ENCODE results near the gene ZFYVE9.
"Not testable (repeated sequence)": the region's sequence is repeated elsewhere in the genome, so short reads cannot be mapped to it uniquely, and the experiment has no call there.

The ZFYVE9 gene

DNA sequence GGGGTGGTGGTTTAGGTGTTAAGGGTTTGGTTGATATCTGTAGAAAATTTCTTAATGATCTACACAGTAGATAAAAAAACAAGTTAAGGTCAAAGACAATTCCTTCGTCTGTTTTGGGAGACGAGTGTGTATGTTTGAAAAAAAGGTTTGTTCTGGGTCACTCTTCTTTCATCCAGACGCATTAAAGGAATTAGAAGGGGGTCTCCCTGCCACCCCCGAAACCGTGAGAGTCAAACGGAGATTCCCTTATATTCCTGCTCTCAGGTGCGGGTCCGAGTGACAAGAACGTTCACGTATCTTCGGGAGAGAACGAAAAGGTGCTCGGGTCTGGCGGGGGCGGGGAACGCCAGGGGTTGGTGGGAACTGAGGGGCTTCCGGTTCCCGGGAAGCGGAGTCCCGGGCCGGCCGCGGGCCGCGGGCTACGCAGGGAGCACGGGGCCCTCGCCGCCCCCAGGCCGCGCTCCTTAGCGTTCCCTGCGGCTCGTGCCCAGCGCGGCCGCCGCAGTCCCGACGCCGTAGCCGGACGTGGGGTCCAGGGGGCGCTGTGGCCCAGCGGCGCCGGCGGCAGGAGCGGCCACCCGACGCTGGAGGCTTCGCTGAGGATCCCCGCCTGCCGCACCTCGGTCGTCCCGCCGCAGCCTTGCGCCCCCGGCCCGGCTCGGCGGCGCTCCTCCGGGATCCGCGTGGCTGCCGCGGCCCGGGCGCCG, at the start of gene ZFYVE9:
Gene ZFYVE9, plus strand, starts transcription at position 577 of the 707 bp plus-strand sequence. CDS start 91,118 bp downstream, outside the sequence.
- TF ChIP-seq JUND (IDR thresholded peaks at IDR 0.05; ENCODE audit: low read depth): no peak
- peak; percentile 50 to 74 for DNase-seq (ENCODE audit: low read depth in 1 of 2, low spot score in 1 of 2)
- in situ Hi-C loops (cut with HindIII; ENCODE audit: low pct_unique_long_range_greater_than_20kb, low sequenced_read_pairs): no loop called here

- in situ Hi-C loops (cut with HindIII; ENCODE audit: low pct_unique_long_range_greater_than_20kb, low sequenced_read_pairs): not testable (repeated sequence)
These were observed 47.6 kb upstream of the ZFYVE9 start for GRCh38 chr1:52094300-52094699.

GRCh38 chr1:52096216-52096615, 45.7 kb upstream of the ZFYVE9 start:
- in situ Hi-C loops (cut with HindIII; ENCODE audit: low pct_unique_long_range_greater_than_20kb, low sequenced_read_pairs): no loop called here
- DNase-seq (ENCODE audit: low read depth in 1 of 2, low spot score in 1 of 2): no peak
- TF ChIP-seq JUND (IDR thresholded peaks at IDR 0.05; ENCODE audit: low read depth): no peak

More at GRCh38 chr1:52094300-52094699, 47.6 kb upstream of the ZFYVE9 start:
- not testable (repeated sequence) for DNase-seq (ENCODE audit: low read depth in 1 of 2, low spot score in 1 of 2)

DNA sequence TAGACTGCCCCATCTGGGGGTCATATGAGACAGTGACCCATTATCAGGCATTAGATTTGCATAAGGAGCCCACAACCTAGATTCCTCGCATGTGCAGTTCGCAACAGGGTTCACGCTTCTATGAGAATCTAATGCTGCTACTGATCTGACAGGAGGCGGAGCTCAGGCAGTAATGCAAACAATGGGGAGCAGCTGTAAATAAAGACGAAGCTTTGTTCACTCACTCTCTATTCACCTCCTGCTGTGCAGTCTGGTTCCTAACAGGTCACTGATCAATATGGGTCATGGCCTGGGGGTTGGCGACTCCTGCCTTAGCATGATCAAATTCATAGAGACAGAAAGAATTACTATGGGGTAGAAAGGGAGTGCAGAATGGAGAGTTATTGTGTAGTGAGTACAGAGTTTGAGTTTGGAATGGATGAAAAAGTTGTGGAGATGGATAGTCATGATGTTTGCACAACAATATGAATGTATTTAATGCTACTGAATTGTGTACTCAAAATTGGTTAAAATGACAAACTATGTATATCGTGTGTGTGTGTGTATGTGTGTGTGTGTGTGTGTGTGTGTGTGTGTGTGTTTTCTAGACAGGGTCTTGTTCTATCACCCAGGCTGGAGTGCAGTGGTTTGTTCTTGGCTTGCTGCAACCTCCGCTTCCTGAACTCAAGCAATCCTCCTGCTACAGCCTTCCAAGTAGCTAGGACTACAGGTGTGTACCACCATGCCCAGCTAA, 43.6 kb upstream of the ZFYVE9 start:
- in situ Hi-C loops (cut with HindIII; ENCODE audit: low pct_unique_long_range_greater_than_20kb, low sequenced_read_pairs): no loop called here
- no peak for TF ChIP-seq JUND (IDR thresholded peaks at IDR 0.05; ENCODE audit: low read depth)
- DNase-seq (ENCODE audit: low read depth in 1 of 2, low spot score in 1 of 2): no peak

- no peak for DNase-seq (ENCODE audit: low read depth in 1 of 2, low spot score in 1 of 2)
- in situ Hi-C loops (cut with HindIII; ENCODE audit: low pct_unique_long_range_greater_than_20kb, low sequenced_read_pairs): no loop called here
- TF ChIP-seq JUND (IDR thresholded peaks at IDR 0.05; ENCODE audit: low read depth): no peak
These were observed 39.4 kb upstream of the ZFYVE9 start for GRCh38 chr1:52102336-52103013.

- in situ Hi-C loops (cut with HindIII; ENCODE audit: low pct_unique_long_range_greater_than_20kb, low sequenced_read_pairs): no loop called here
- DNase-seq (ENCODE audit: low read depth in 1 of 2, low spot score in 1 of 2): no peak
- no peak for TF ChIP-seq JUND (IDR thresholded peaks at IDR 0.05; ENCODE audit: low read depth)
These were observed 30.4 kb upstream of the ZFYVE9 start for GRCh38 chr1:52111492-52111891.

DNA sequence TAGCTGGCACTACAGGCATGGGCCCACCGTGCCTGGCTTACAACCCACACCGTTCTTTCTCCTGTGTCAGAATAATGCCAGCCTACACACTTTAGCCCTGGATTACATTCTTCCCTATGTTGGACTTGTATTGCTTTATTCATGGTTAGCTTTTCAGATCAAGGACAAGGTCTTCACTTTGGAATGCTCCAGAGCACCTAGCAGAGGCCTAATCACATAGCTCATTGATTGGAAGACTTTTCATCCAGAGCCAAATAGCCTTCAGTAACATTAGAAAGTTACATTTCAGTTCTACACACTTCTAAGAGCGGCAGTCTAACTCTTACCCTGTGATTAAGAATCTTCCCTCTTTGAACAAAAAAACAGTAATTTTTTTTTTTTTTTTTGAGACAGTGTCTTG, 29.4 kb upstream of the ZFYVE9 start:
- in situ Hi-C loops (cut with HindIII; ENCODE audit: low pct_unique_long_range_greater_than_20kb, low sequenced_read_pairs): no loop called here
- DNase-seq (ENCODE audit: low read depth in 1 of 2, low spot score in 1 of 2): no peak
- no peak for TF ChIP-seq JUND (IDR thresholded peaks at IDR 0.05; ENCODE audit: low read depth)

- TF ChIP-seq JUND (IDR thresholded peaks at IDR 0.05; ENCODE audit: low read depth): no peak
- in situ Hi-C loops (cut with HindIII; ENCODE audit: low pct_unique_long_range_greater_than_20kb, low sequenced_read_pairs): no loop called here
- no peak for DNase-seq (ENCODE audit: low read depth in 1 of 2, low spot score in 1 of 2)
These were observed 22.4 kb upstream of the ZFYVE9 start for GRCh38 chr1:52119301-52120079.

DNA sequence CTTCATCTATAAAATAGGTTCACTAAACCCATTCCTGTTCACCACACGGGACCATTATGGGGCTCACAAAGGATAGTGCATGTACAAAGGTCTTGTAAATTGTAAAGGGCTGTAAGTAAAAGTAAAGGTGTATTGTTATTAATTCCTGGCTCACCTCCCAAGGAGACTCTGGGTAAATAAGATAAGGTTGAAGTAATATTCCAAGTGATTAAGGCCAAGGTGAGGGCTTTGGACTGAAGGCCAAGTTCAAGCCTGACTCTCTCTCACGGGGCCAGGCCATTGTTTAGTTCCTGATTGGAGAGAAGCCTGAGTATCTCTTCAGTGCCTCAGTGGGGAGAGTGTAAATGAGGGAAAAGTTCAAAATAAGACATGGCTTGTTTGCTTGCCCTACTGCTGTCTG, 19.5 kb upstream of the ZFYVE9 start:
- in situ Hi-C loops (cut with HindIII; ENCODE audit: low pct_unique_long_range_greater_than_20kb, low sequenced_read_pairs): no loop called here
- no peak for TF ChIP-seq JUND (IDR thresholded peaks at IDR 0.05; ENCODE audit: low read depth)
- no peak for DNase-seq (ENCODE audit: low read depth in 1 of 2, low spot score in 1 of 2)

DNA sequence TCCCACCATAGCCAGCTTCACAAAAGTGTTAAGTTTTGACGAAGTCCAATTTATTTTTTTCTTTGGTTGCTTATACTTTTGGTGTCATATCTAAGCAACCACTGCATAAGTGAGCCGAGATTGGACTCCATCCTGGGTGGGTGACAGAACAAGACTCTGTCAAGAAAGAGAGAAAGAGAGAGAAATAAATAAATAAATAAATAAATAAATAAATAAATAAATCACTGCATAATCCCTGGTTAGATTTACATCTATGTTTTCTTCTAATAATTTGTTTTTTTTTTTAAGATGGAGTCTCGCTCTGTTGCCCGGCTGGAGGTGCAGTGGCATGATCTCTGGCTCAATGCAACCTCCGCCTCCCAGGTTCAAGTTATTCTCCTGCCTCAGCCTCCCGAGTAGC, 18.3 kb upstream of the ZFYVE9 start:
- no peak for DNase-seq (ENCODE audit: low read depth in 1 of 2, low spot score in 1 of 2)
- in situ Hi-C loops (cut with HindIII; ENCODE audit: low pct_unique_long_range_greater_than_20kb, low sequenced_read_pairs): no loop called here
- TF ChIP-seq JUND (IDR thresholded peaks at IDR 0.05; ENCODE audit: low read depth): no peak

- DNase-seq (ENCODE audit: low read depth in 1 of 2, low spot score in 1 of 2): no peak
- in situ Hi-C loops (cut with HindIII; ENCODE audit: low pct_unique_long_range_greater_than_20kb, low sequenced_read_pairs): no loop called here
- TF ChIP-seq JUND (IDR thresholded peaks at IDR 0.05; ENCODE audit: low read depth): no peak
These were observed 16.0 kb upstream of the ZFYVE9 start for GRCh38 chr1:52125736-52126359.

Data from T47D (cell line).